H1 (cell line): ENCODE results near the gene DPM2.

ENCODE experiments used
- CEBPB ChIP-seq: IDR thresholded peaks from 2 replicates; pipeline ENCODE4 v1.6.1; 2012; ENCODE audit warnings: low read depth, low read length
- EZH2 ChIP-seq: fragments of 200-600 bp; sonication (generic); IDR thresholded peaks from 2 replicates; pipeline ENCODE4 v1.7.1; 2012; ENCODE audit warnings: low read depth, mild to moderate bottlenecking, moderate library complexity, low read length, inconsistent platforms; ENCODE audit not compliant: severe bottlenecking
- POLR2A ChIP-seq, 2 experiments: IDR thresholded peaks; 1 replicate in 1 of 2; 2 replicates in 1 of 2; pipeline ENCODE4 v1.6.1; 2011; ENCODE audit warnings: low read depth in 2 of 2, low read length in 2 of 2, mild to moderate bottlenecking in 2 of 2; ENCODE audit errors: control extremely low read depth in 1 of 2
- SAP30 ChIP-seq: fragments of 300-600 bp; sonication (generic); IDR thresholded peaks from 2 replicates; pipeline ENCODE4 v1.7.1; 2012; ENCODE audit warnings: low read length, moderate library complexity, mild to moderate bottlenecking, inconsistent platforms; ENCODE audit not compliant: insufficient read depth, insufficient replicate concordance
- SP1 ChIP-seq: IDR thresholded peaks from 2 replicates; pipeline ENCODE4 v1.6.1; 2011; ENCODE audit warnings: low read depth, low read length
- TAF1 ChIP-seq: IDR thresholded peaks from 2 replicates; pipeline ENCODE4 v1.6.1; 2011; ENCODE audit warnings: mild to moderate bottlenecking, low read depth, low read length
- TF ChIP-seq, protein P1 (sequence below): IDR thresholded peaks from 2 replicates; pipeline ENCODE4 v1.6.1; 2012; ENCODE audit warnings: inconsistent platforms
- TF ChIP-seq, protein P2 (sequence below): IDR thresholded peaks from 2 replicates; pipeline ENCODE4 v1.6.1; 2011; ENCODE audit warnings: low read depth, mild to moderate bottlenecking, low read length; ENCODE audit not compliant: insufficient read depth
- TF ChIP-seq, protein P3 (sequence below), 3 experiments: IDR thresholded peaks; 1 replicate in 2 of 3; 2 replicates in 1 of 3; pipeline versions ENCODE4 v1.5.1 to v1.6.1; 2011; ENCODE audit warnings: low read length in 3 of 3, mild to moderate bottlenecking in 3 of 3, inconsistent platforms in 2 of 3, low read depth in 1 of 3, moderate library complexity in 1 of 3; ENCODE audit not compliant: insufficient read depth in 1 of 3; ENCODE audit errors: control extremely low read depth in 1 of 3

DNA sequence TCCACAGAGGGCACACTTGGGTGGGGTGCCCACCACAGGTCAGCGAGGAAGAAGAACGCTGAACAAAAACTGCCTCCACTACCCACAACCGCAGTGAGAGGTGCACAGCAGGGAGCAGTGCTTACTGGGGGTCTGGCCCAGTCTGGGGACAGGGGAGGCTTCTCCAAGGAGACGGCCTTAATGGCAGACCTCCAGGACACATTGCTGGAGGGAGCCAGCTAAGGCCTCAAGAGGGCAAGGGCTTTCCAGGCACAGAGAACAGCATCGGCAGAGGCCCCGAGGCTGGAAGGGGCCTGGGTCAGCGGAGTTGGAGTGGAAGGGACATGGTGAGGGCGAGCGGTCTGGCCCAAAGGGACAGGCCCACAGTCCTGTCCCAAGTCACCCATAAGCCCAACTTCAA, 8.3 kb upstream of the DPM2 start:
- TF ChIP-seq, protein P1, sequence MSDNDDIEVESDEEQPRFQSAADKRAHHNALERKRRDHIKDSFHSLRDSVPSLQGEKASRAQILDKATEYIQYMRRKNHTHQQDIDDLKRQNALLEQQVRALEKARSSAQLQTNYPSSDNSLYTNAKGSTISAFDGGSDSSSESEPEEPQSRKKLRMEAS, result no peak
- TF ChIP-seq, protein P2, sequence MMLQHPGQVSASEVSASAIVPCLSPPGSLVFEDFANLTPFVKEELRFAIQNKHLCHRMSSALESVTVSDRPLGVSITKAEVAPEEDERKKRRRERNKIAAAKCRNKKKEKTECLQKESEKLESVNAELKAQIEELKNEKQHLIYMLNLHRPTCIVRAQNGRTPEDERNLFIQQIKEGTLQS, result no peak
- TF ChIP-seq CEBPB (no peak), POLR2A (IDR thresholded peaks at IDR 0.05; ENCODE audit: control extremely low read depth in 1 of 2, low read depth in 2 of 2, low read length in 2 of 2) (no peak), SAP30 (no peak), EZH2 (no peak), SP1 (no peak), TAF1 (no peak)
- TF ChIP-seq, protein P3, sequence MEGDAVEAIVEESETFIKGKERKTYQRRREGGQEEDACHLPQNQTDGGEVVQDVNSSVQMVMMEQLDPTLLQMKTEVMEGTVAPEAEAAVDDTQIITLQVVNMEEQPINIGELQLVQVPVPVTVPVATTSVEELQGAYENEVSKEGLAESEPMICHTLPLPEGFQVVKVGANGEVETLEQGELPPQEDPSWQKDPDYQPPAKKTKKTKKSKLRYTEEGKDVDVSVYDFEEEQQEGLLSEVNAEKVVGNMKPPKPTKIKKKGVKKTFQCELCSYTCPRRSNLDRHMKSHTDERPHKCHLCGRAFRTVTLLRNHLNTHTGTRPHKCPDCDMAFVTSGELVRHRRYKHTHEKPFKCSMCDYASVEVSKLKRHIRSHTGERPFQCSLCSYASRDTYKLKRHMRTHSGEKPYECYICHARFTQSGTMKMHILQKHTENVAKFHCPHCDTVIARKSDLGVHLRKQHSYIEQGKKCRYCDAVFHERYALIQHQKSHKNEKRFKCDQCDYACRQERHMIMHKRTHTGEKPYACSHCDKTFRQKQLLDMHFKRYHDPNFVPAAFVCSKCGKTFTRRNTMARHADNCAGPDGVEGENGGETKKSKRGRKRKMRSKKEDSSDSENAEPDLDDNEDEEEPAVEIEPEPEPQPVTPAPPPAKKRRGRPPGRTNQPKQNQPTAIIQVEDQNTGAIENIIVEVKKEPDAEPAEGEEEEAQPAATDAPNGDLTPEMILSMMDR (IDR thresholded peaks at IDR 0.05; ENCODE audit: control extremely low read depth in 1 of 3, insufficient read depth in 1 of 3, low read depth in 1 of 3, low read length in 3 of 3), result no peak
